GM21619 (cell line): Measurements from ENCODE around the gene PITRM1.
"Not testable (repeated sequence)": the region's sequence is repeated elsewhere in the genome, so short reads cannot be mapped to it uniquely, and the experiment has no call there.

ENCODE experiments used
- ATAC-seq: cut with Tn5 transposase; IDR thresholded peaks from one replicate; pipeline ENCODE4 v1.9.1; 2021; ENCODE audit not compliant: unreplicated experiment

PITRM1 gene

DNA sequence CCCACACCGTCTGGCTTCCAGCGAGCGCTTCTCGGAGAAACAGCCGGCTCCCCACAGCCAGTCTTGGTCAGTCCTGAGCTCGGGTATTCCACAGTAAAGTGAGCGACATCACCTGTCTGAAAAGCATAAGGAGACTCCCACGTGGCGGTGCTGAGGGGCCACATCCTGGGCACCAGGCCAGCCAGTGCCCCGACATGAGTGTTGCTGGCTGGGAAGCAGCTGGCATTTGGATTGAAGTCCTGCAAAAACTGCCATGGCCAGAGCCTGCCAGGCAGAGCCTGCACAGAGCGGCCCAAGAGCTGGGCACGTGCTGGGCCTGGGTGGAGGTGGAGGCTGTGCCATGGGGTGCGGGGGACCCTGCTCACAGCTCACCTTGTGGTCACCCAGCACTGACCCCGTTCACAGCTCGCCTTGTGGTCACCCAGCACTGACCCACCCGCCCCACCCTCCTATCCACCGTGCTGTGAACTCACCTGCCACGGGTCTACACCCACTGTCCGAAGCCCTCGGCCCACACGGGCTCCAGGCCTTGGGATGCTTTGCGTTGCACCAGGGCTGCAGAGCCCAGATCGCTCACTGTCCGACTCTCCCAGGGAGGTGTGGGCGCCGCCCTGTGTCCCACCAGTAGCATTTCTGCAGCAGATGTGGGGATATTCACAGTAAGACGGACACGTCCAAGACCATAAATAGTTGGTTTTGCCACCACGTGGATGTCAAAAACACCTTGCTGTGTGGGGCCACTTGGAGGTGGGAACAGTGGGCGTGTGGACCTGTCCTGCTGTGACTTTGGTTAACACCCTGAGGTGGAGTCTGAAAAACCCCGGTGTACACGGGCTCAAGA is 48.8 kb downstream of the PITRM1 start:
- ATAC-seq, result no peak

DNA sequence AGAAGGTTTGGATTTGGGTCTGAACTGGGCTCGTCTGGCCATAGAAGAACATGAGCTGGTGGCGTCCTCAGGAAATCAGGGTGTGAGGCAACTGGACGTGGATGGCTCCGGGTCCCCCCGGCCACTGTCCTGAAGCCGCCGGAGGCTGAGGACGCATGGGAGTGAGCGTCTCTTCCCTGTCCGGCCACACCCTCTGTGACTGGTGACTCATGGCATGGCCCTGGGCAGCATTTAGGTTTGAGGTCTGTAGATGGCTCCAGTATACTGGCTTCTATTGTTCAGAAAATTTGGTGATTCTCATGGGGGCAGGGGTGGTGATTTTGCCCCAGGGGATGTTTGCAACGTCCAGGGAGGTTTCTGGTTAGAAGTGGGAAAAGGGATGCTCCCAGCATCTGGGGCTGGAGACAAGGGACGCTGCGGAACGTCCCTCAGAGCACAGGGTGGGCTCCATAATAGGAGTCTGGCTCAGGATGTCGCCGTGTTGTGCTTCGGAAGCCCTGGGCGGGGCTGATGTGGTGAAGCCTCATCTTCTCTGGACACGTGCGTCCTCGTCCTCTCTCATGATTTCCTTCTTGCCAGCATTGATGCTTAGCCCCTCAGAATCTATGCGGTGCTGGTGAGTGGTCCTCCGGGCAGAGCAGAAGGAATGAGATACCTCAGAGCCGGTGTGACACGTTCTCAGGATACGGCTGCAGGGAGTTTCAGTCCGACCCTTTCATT is 49.9 kb downstream of the PITRM1 start:
- no peak for ATAC-seq

GRCh38 chr10:3122034-3122433 is 50.5 kb downstream of the PITRM1 start:
- ATAC-seq, result no peak

GRCh38 chr10:3119796-3120459 is 52.7 kb downstream of the PITRM1 start:
- ATAC-seq, result no peak

- ATAC-seq, result no peak
These were observed 53.9 kb downstream of the PITRM1 start for GRCh38 chr10:3118641-3119091.

- ATAC-seq, result no peak
These were observed 55.1 kb downstream of the PITRM1 start for GRCh38 chr10:3117486-3117885.

GRCh38 chr10:3116508-3117100 is 56.0 kb downstream of the PITRM1 start:
- no peak for ATAC-seq

- ATAC-seq, result no peak
These were observed 56.9 kb downstream of the PITRM1 start for GRCh38 chr10:3115685-3116084.

DNA sequence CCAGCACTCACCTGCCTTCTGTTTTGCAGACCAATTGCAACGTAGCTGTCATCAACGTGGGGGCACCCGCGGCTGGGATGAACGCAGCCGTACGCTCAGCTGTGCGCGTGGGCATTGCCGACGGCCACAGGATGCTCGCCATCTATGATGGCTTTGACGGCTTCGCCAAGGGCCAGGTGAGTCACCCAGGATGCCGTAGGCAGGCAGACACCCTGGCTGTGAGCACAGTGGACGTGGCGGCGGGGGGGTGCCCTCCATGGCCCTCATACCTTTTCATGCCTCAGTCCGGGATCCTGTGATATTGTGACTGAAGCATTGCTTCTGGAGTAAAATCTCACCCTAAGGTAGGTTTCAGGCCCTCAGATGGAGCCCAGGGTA is 59.2 kb downstream of the PITRM1 start:
- no peak for ATAC-seq

DNA sequence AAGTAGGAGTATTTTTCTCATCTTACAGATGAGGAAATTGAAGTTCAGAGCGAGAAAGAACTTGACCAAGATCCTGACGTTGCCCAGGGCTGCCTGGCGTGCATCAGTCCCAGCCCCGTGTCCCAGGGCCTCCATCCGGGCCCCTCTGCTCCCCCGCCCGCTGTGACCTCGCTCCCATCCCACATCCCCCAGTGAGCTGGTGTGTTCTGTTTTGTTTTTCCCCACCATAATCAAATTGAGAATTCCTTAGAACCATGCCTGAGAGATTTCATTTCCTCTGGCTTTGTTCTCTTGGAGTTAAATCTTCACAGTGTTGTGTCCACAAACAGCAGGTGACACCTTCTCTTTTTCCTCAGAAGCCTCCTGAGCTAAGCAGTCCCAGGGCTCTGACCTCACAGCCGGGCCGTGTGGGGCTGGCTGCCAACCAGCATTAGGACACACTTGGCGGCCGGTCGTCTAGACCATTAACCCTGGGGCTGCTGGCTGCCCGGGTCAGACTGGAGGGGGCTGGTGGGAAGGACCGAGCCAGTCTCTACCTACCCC is 60.9 kb downstream of the PITRM1 start:
- ATAC-seq, result no peak

DNA sequence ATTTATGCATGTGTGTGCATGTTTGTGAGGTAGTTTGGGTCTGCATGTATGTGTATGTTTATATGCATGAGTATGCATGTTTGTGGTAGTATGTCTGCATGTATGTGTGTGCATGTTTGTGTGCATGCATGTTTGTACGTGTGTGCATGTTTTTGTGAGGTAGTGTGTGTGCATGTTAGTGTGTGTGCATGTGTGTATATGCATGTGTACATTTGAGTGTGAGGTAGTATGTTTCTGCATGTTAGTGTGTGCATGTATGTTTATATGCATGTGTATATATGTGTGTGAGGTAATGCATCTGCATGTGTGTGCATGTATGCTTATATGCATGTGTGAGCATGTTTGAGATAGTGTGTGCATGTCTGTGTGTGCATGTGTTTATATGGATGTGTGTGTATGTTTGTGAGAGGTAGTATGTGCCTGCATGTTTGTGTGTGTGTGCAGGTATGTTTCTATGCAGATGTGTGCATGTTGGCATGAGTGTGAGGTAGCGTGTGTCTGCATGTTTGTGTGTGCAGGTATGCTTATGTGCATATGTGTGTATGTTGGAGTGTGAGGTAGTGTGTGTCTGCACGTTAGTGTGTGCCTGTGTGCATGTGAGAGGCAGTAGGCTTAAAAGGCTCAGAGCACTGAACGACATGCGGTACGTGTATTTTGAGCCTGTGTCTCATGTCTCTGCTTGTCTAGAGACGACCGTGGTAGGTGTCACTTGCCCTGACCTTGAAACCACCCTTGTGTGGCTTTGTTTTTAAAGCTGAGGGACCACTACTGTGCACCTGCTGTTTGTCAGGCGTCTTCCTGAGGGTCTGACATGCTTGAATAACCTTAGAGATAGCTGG is 61.6 kb downstream of the PITRM1 start:
- ATAC-seq, result no peak

- no peak for ATAC-seq
These were observed 62.9 kb downstream of the PITRM1 start for GRCh38 chr10:3109633-3110032.

GRCh38 chr10:3109196-3109595 is 63.4 kb downstream of the PITRM1 start:
- ATAC-seq, result no peak

- ATAC-seq, result no peak
These were observed 63.9 kb downstream of the PITRM1 start for GRCh38 chr10:3108575-3109105.

GRCh38 chr10:3108033-3108432 is 64.5 kb downstream of the PITRM1 start:
- ATAC-seq, result no peak

DNA sequence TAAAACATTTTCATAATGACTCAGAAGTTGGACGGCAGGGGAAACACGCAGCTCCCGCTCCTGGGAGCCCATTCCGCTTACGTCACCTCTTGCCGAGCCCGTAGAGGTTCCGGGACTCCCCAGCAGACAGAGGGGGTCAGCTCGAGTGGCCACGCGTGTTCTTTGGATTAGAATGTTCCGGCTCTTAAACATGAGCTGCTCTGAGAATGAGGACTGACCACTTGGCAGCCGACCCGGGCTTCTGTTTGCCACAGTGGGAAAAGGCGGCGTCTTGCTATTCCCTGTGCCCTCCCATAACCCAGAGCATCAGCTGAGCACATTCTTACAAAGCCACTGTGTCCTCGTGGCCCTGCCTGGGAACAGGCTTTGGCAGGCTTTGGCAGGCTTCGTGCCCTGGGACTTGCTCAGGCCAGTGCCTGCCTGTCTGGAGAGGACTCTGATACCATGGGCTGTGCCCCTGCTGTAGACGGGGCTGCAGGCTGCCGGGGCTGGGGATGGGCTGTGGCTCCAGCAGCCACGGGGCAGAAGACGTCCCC is 65.1 kb downstream of the PITRM1 start:
- no peak for ATAC-seq

- no peak for ATAC-seq
These were observed 65.6 kb downstream of the PITRM1 start for GRCh38 chr10:3106928-3107425.

GRCh38 chr10:3106328-3106727 is 66.3 kb downstream of the PITRM1 start:
- not testable (repeated sequence) for ATAC-seq

- ATAC-seq, result no peak
These were observed 66.7 kb downstream of the PITRM1 start for GRCh38 chr10:3105905-3106304.
